Caco-2 (cell line): ENCODE measurements around the gene ZNF487. TPM values are rescaled to one million over a fixed set of nuclear protein-coding genes. Genes with fewer than 3 reads are reported as not detected.

Experiments
- BruUV-seq: library from RNA; stranded (reverse); fragments of 400-500 nt; replicated peaks from 2 replicates; lab custom pipeline; 2021; lab: Mats Ljungman, UMichigan
- CTCF ChIA-PET: fragments of 300-600 bp; sonication (Branson Sonifier 250); formaldehyde crosslinking; loops from one replicate; lab custom pipeline; 2022; ENCODE audit warnings: antibody characterized with exemption; lab: Charles Lee
- POLR2A ChIA-PET: fragments of 300-600 bp; sonication (Branson Sonifier 250); formaldehyde crosslinking; loops from one replicate; lab custom pipeline; 2022; ENCODE audit warnings: antibody characterized with exemption; lab: Charles Lee
- DNase-seq, 2 experiments: peaks; one replicate each; pipeline versions ENCODE4 v3.0.0 to v3.0.0-alpha.2; 2020 to 2022
- H3K27me3 ChIP-seq: replicated peaks from 2 replicates; pipeline ENCODE4 v1.6.0; 2011; ENCODE audit warnings: low read length; ENCODE audit not compliant: control insufficient read depth, insufficient read depth
- H3K36me3 ChIP-seq: 2 replicates; pipeline ENCODE4 v1.5.1; 2011; ENCODE audit warnings: low read length; ENCODE audit not compliant: control insufficient read depth, insufficient read depth
- H3K4me1 ChIP-seq: fragments of 250-450 bp; sonication (Bioruptor Pico); 2 replicates; pipeline ENCODE4 v1.5.1; 2020; ENCODE audit warnings: mild to moderate bottlenecking
- H3K4me3 ChIP-seq: 2 replicates; pipeline ENCODE4 v1.5.1; 2011; ENCODE audit warnings: low read depth, mild to moderate bottlenecking, control low read depth, low read length
- H3K9me3 ChIP-seq: fragments of 250-450 bp; sonication (Bioruptor Pico); 2 replicates; pipeline ENCODE4 v1.5.1; 2020; ENCODE audit warnings: mild to moderate bottlenecking, moderate library complexity
- H3K27ac Mint-ChIP-seq: one replicate; pipeline ENCODE4 v1.8.0; 2022; ENCODE audit warnings: mixed read lengths; ENCODE audit not compliant: unreplicated experiment
- H3K27me3 Mint-ChIP-seq: one replicate; pipeline ENCODE4 v1.8.0; 2022; ENCODE audit warnings: mixed read lengths; ENCODE audit not compliant: insufficient read depth, unreplicated experiment
- H3K36me3 Mint-ChIP-seq: one replicate; pipeline ENCODE4 v1.8.0; 2022; ENCODE audit warnings: mild to moderate bottlenecking, mixed read lengths; ENCODE audit not compliant: insufficient read depth, unreplicated experiment
- H3K4me1 Mint-ChIP-seq: one replicate; pipeline ENCODE4 v1.8.0; 2022; ENCODE audit warnings: low read depth, mixed read lengths; ENCODE audit not compliant: unreplicated experiment
- H3K4me3 Mint-ChIP-seq: one replicate; pipeline ENCODE4 v1.8.0; 2022; ENCODE audit warnings: mild to moderate bottlenecking, moderate library complexity, mixed read lengths; ENCODE audit not compliant: unreplicated experiment
- H3K9me3 Mint-ChIP-seq: one replicate; pipeline ENCODE4 v1.8.0; 2022; ENCODE audit warnings: mixed read lengths; ENCODE audit not compliant: unreplicated experiment
- intact Hi-C: fragments of 100-400 bp; cut with micrococcal nuclease; formaldehyde crosslinking; loops from one replicate; pipeline ENCODE4 v1.10.0; 2022; ENCODE audit not compliant: unreplicated experiment
- total RNA-seq: library from RNA; stranded (reverse); gene quantifications from 2 replicates; pipeline ENCODE4 v1.2.3, GENCODE V29; 2022
- TF ChIP-seq, protein P1 (sequence below), 2 experiments: fragments of 200-600 bp in 1 of 2; IDR thresholded peaks; 1 replicate in 1 of 2; 2 replicates in 1 of 2; pipeline versions ENCODE4 v1.5.1 to v1.8.0; 2011 to 2022; ENCODE audit warnings: antibody characterized with exemption in 1 of 2, control low read depth in 1 of 2, inconsistent platforms in 1 of 2, low read depth in 1 of 2, low read length in 1 of 2, mild to moderate bottlenecking in 1 of 2, moderate library complexity in 1 of 2; ENCODE audit not compliant: insufficient read depth in 1 of 2, severe bottlenecking in 1 of 2, unreplicated experiment in 1 of 2

ZNF487 gene
- total RNA-seq, 1 experiment from 2014 or later: 6.5 TPM

DNA sequence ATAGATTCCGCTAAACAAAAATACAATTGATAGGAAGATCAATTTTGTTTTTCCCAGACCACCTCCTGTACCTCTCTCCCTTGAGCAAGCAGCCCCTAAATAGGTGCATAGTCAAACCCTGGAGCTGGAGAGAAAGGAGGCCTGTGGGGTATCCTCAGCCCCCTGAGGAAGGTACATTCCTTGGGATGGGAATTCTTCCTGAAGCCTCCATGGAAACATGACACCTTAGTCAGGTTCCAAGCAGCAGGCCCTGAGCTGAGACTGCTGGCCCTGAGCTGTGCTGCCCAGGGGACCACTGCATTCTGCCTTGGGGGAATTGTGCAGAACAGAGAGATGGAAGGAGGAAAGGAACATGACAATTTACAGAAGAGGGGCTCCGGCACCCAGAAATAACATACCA, 35.3 kb upstream of the ZNF487 start:
- ChIA-PET POLR2A (no interaction called here), CTCF (no interaction called here)
- Mint-ChIP-seq H3K4me3 (no peak overlapping the region), H3K36me3 (peaks cover 97% of the 10 kb centered on the region), H3K27ac (peak overlapping the region; percentile 76), H3K27me3 (no peaks in the 10 kb centered on the region), H3K4me1 (peaks cover 36% of the 10 kb centered on the region), H3K9me3 (no peaks in the 10 kb centered on the region)
- intact Hi-C loops: no loop called here
- Histone ChIP-seq H3K9me3 (no peaks in the 10 kb centered on the region), H3K4me1 (peaks cover 73% of the 10 kb centered on the region), H3K27me3 (no peaks in the 10 kb centered on the region), H3K4me3 (no peak overlapping the region), H3K36me3 (0 out of 2 replicates have a peak, but pooled peaks cover 1% of the 10 kb centered on the region)
- TF ChIP-seq, protein P1, sequence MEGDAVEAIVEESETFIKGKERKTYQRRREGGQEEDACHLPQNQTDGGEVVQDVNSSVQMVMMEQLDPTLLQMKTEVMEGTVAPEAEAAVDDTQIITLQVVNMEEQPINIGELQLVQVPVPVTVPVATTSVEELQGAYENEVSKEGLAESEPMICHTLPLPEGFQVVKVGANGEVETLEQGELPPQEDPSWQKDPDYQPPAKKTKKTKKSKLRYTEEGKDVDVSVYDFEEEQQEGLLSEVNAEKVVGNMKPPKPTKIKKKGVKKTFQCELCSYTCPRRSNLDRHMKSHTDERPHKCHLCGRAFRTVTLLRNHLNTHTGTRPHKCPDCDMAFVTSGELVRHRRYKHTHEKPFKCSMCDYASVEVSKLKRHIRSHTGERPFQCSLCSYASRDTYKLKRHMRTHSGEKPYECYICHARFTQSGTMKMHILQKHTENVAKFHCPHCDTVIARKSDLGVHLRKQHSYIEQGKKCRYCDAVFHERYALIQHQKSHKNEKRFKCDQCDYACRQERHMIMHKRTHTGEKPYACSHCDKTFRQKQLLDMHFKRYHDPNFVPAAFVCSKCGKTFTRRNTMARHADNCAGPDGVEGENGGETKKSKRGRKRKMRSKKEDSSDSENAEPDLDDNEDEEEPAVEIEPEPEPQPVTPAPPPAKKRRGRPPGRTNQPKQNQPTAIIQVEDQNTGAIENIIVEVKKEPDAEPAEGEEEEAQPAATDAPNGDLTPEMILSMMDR (IDR thresholded peaks at IDR 0.05; ENCODE audit: insufficient read depth in 1 of 2, low read depth in 1 of 2, low read length in 1 of 2, severe bottlenecking in 1 of 2, unreplicated experiment in 1 of 2): no peak
- BruUV-seq: no TSS peak
- peak in 1 of 2 experiments; percentile 35 for DNase-seq

- 0 out of 2 replicates have a peak, but pooled peaks cover 1% of the 10 kb centered on the region for H3K36me3 ChIP-seq
These were observed 34.7 kb upstream of the ZNF487 start for GRCh38 chr10:43402176-43402575.

DNA sequence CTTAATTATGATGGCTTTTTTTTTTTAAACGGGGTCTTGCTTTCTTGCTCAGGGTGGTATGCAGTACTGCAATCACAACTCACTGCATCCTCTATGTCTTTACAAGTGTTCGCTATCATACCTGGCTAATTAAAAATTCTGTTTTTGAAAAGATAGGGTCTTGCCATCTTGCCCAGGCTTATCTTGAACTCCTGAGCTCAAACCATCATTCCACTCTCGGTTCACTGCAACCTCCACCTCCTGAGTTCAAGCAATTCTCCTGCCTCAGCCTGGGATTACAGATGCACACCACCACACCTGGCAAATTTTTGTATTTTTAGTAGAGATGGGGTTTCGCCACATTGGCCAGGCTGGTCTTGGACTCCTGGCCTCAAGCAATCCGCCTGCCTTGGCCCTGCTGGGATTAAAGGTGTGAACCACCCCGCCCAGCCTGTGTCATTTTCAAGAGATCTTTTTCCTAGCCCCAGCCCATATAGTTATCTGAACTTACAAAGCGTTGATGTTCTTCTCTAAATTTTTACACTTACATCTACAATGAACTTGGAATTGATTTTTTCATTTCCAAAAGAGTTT, 33.9 kb upstream of the ZNF487 start:
- ChIA-PET CTCF (no interaction called here), POLR2A (no interaction called here)
- H3K27me3 Mint-ChIP-seq: no peaks in the 10 kb centered on the region
- H3K36me3 Mint-ChIP-seq: peaks cover 93% of the 10 kb centered on the region
- H3K36me3 ChIP-seq: 0 out of 2 replicates have a peak, but pooled peaks cover 1% of the 10 kb centered on the region
- H3K27me3 ChIP-seq: no peaks in the 10 kb centered on the region
- peak overlapping the region; percentile 33 for H3K27ac Mint-ChIP-seq
- peaks cover 73% of the 10 kb centered on the region for H3K4me1 ChIP-seq
- DNase-seq: no peak
- intact Hi-C loops: no loop called here
- no TSS peak for BruUV-seq
- no peaks in the 10 kb centered on the region for H3K9me3 ChIP-seq
- no peak overlapping the region for H3K4me3 ChIP-seq
- TF ChIP-seq, protein P1 (IDR thresholded peaks at IDR 0.05; ENCODE audit: insufficient read depth in 1 of 2, low read depth in 1 of 2, low read length in 1 of 2, severe bottlenecking in 1 of 2, unreplicated experiment in 1 of 2): no peak
- H3K9me3 Mint-ChIP-seq: no peaks in the 10 kb centered on the region
- H3K4me3 Mint-ChIP-seq: no peak overlapping the region
- H3K4me1 Mint-ChIP-seq: peaks cover 36% of the 10 kb centered on the region

More at GRCh38 chr10:43402176-43402575, 34.7 kb upstream of the ZNF487 start:
- no peaks in the 10 kb centered on the region for H3K9me3 ChIP-seq
- no peak overlapping the region for H3K4me3 Mint-ChIP-seq
- H3K27me3 ChIP-seq: no peaks in the 10 kb centered on the region
- TF ChIP-seq, protein P1 (IDR thresholded peaks at IDR 0.05; ENCODE audit: insufficient read depth in 1 of 2, low read depth in 1 of 2, low read length in 1 of 2, severe bottlenecking in 1 of 2, unreplicated experiment in 1 of 2): no peak
- intact Hi-C loops: no loop called here
- H3K4me1 Mint-ChIP-seq: peaks cover 36% of the 10 kb centered on the region
- H3K27me3 Mint-ChIP-seq: no peaks in the 10 kb centered on the region
- no peak overlapping the region for H3K4me3 ChIP-seq
- DNase-seq: no peak
- H3K9me3 Mint-ChIP-seq: no peaks in the 10 kb centered on the region
- BruUV-seq: no TSS peak
- peaks cover 73% of the 10 kb centered on the region for H3K4me1 ChIP-seq
- H3K27ac Mint-ChIP-seq: peak overlapping the region; percentile 76
- H3K36me3 Mint-ChIP-seq: peaks cover 93% of the 10 kb centered on the region
- POLR2A ChIA-PET: no interaction called here
- CTCF ChIA-PET: no interaction called here
